ENCODE data around the gene TMEM121. TPM values are rescaled to one million over a fixed set of nuclear protein-coding genes. Genes with fewer than 3 reads are reported as not detected.

The TMEM121 gene
- total RNA-seq = 9.3 TPM

- Histone ChIP-seq H3K36me3 (no peaks in the 10 kb centered on the region), H3K9me3 (no peaks in the 10 kb centered on the region), H3K27me3 (no peaks in the 10 kb centered on the region), H3K4me3 (peak within 1 kb of the TSS; percentile 67 to 76), H3K4me1 (peaks cover 30% of the 10 kb centered on the region), H3K27ac (peak within 1 kb of the TSS; percentile 44)
- TF ChIP-seq POLR2AphosphoS5 (IDR thresholded peaks at IDR 0.05; ENCODE audit: insufficient read depth in 1 of 2, low read depth in 1 of 2) (no peak), POLR2A (IDR thresholded peaks at IDR 0.05) (no peak), CTCF (IDR thresholded peaks at IDR 0.05) (no peak)
- no peak for DNase-seq (ENCODE audit: extremely low spot score in 2 of 2)
- intact Hi-C loops (cut with DNase I) = loop anchor here (10.0 kb wide), 1 partner anchor 81 kb away; no protein-coding TSS in a partner anchor
Observed at GRCh38 chr14:105525861-105526775, at the start of gene TMEM121. Gene TMEM121 (plus strand): TSS chr14:105526583. CDS start chr14:105528835, 2,252 bp downstream.

- Histone ChIP-seq H3K27me3 (peaks cover 4% of the 10 kb centered on the region), H3K4me1 (peaks cover 84% of the 10 kb centered on the region), H3K27ac (peak overlapping the region; percentile 84), H3K4me3 (peak overlapping the region; percentile 69 to 93), H3K9me3 (no peaks in the 10 kb centered on the region), H3K36me3 (no peaks in the 10 kb centered on the region)
- TF ChIP-seq POLR2A (IDR thresholded peaks at IDR 0.05) = no peak
- no peak for TF ChIP-seq POLR2AphosphoS5 (IDR thresholded peaks at IDR 0.05; ENCODE audit: insufficient read depth in 1 of 2, low read depth in 1 of 2)
- TF ChIP-seq CTCF (IDR thresholded peaks at IDR 0.05) = no peak
- no peak for DNase-seq (ENCODE audit: extremely low spot score in 2 of 2)
- intact Hi-C loops (cut with DNase I) = no loop called here
Observed at GRCh38 chr14:105476831-105477659, 49.3 kb upstream of the TMEM121 start.

GRCh38 chr14:105477660-105478397 is 48.6 kb upstream of the TMEM121 start:
- H3K4me3 ChIP-seq = no peak overlapping the region
- intact Hi-C loops (cut with DNase I) = no loop called here
- H3K9me3 ChIP-seq = no peaks in the 10 kb centered on the region
- peaks cover 84% of the 10 kb centered on the region for H3K4me1 ChIP-seq
- TF ChIP-seq POLR2A (IDR thresholded peaks at IDR 0.05) (no peak), CTCF (IDR thresholded peaks at IDR 0.05) (no peak), POLR2AphosphoS5 (IDR thresholded peaks at IDR 0.05; ENCODE audit: insufficient read depth in 1 of 2, low read depth in 1 of 2) (no peak)
- H3K27me3 ChIP-seq = peaks cover 4% of the 10 kb centered on the region
- DNase-seq (ENCODE audit: extremely low spot score in 2 of 2) = no peak
- H3K36me3 ChIP-seq = no peaks in the 10 kb centered on the region
- peak overlapping the region; percentile 20 for H3K27ac ChIP-seq

GRCh38 chr14:105478398-105479251 is 47.8 kb upstream of the TMEM121 start:
- Histone ChIP-seq H3K4me3 (no peak overlapping the region), H3K4me1 (peaks cover 84% of the 10 kb centered on the region), H3K9me3 (no peaks in the 10 kb centered on the region), H3K27me3 (peaks cover 4% of the 10 kb centered on the region), H3K27ac (peak overlapping the region; percentile 20), H3K36me3 (no peaks in the 10 kb centered on the region)
- TF ChIP-seq POLR2A (IDR thresholded peaks at IDR 0.05) (no peak), POLR2AphosphoS5 (IDR thresholded peaks at IDR 0.05; ENCODE audit: insufficient read depth in 1 of 2, low read depth in 1 of 2) (no peak), CTCF (IDR thresholded peaks at IDR 0.05) (no peak)
- intact Hi-C loops (cut with DNase I) = no loop called here
- no peak for DNase-seq (ENCODE audit: extremely low spot score in 2 of 2)
